B cell (primary cell): Measurements from ENCODE around the gene ABLIM3.

ENCODE experiments used
- EZH2 ChIP-seq: IDR thresholded peaks from 2 replicates; pipeline ENCODE4 v1.6.1; 2012; ENCODE audit warnings: borderline replicate concordance, low read depth, mild to moderate bottlenecking, moderate library complexity, low read length; ENCODE audit not compliant: insufficient read depth, poor library complexity, severe bottlenecking
- TF ChIP-seq, protein P1 (sequence below): fragments of 200-600 bp; IDR thresholded peaks from one replicate; pipeline ENCODE4 v1.8.0; 2022; ENCODE audit warnings: antibody characterized with exemption, mild to moderate bottlenecking

DNA sequence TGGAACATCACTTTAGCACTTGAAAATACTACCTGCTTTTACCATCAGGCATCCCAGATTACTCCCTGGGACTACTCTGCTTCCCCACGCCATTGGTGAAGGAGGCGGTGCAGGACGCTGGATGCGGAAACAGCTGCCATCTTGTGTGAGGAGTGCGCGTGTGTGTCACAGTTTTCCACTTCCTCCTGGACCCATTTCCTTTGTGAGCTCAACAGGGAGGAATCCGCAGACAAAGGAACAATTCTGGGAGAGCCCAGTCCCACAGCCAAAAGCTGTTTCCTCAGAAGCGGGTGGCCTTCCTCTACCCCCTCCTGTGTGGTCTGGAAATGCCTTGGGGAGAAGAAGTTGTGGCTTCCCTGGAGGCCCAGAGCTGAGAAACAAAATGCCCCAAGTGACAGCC, 147.1 kb downstream of the ABLIM3 start:
- TF ChIP-seq, protein P1, sequence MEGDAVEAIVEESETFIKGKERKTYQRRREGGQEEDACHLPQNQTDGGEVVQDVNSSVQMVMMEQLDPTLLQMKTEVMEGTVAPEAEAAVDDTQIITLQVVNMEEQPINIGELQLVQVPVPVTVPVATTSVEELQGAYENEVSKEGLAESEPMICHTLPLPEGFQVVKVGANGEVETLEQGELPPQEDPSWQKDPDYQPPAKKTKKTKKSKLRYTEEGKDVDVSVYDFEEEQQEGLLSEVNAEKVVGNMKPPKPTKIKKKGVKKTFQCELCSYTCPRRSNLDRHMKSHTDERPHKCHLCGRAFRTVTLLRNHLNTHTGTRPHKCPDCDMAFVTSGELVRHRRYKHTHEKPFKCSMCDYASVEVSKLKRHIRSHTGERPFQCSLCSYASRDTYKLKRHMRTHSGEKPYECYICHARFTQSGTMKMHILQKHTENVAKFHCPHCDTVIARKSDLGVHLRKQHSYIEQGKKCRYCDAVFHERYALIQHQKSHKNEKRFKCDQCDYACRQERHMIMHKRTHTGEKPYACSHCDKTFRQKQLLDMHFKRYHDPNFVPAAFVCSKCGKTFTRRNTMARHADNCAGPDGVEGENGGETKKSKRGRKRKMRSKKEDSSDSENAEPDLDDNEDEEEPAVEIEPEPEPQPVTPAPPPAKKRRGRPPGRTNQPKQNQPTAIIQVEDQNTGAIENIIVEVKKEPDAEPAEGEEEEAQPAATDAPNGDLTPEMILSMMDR, result no peak
- TF ChIP-seq EZH2, result no peak
